Fibroblast of lung (primary cell): ENCODE results near the gene VPS13D. TPM values are rescaled to one million over a fixed set of nuclear protein-coding genes. Genes with fewer than 3 reads are reported as not detected.
A peak's percentile ranks its signal among the peaks of the same experiment; 100 is the strongest.

Experiments
- DNase-seq, 2 donors: peaks; one replicate each; pipeline versions ENCODE4 v3.0.0 to v3.0.0-alpha.2; 2010; ENCODE audit warnings: low read depth in 2 of 2
- H2AFZ ChIP-seq: 2 replicates; pipeline ENCODE4 v1.5.1; 2012; ENCODE audit warnings: low read length, control low read depth, inconsistent platforms
- H3K27ac ChIP-seq: 2 replicates; pipeline ENCODE4 v1.5.1; 2011; ENCODE audit warnings: low read length, control low read depth; ENCODE audit not compliant: insufficient read depth
- H3K27me3 ChIP-seq: 2 replicates; pipeline ENCODE4 v1.5.1; 2011; ENCODE audit warnings: mild to moderate bottlenecking, low read length; ENCODE audit not compliant: control insufficient read depth, insufficient read depth
- H3K36me3 ChIP-seq: 2 replicates; pipeline ENCODE4 v1.5.1; 2011; ENCODE audit warnings: low read length; ENCODE audit not compliant: control insufficient read depth, insufficient read depth
- H3K4me1 ChIP-seq: 2 replicates; pipeline ENCODE4 v1.5.1; 2011; ENCODE audit warnings: low read length; ENCODE audit not compliant: control insufficient read depth, insufficient read depth; ENCODE audit errors: extremely low read depth
- H3K4me2 ChIP-seq: 2 replicates; pipeline ENCODE4 v1.5.1; 2011; ENCODE audit warnings: low read length, control low read depth; ENCODE audit not compliant: insufficient read depth; ENCODE audit errors: extremely low read depth
- H3K4me3 ChIP-seq, 4 experiments: fragments of 200-600 bp in 1 of 4; sonication (generic) in 1 of 4; replicated peaks in 1 of 4; 2 replicates each; pipeline ENCODE4 v1.5.1; 2011 to 2016; ENCODE audit warnings: low read length in 4 of 4, low read depth in 3 of 4, mild to moderate bottlenecking in 3 of 4, control low read depth in 2 of 4, inconsistent platforms in 1 of 4, mixed read lengths in 1 of 4; ENCODE audit not compliant: insufficient read depth in 1 of 4; ENCODE audit errors: control extremely low read depth in 1 of 4
- H3K79me2 ChIP-seq: 2 replicates; pipeline ENCODE4 v1.5.1; 2012; ENCODE audit warnings: mild to moderate bottlenecking, low read length, inconsistent platforms; ENCODE audit not compliant: control insufficient read depth, insufficient read depth
- H3K9ac ChIP-seq: 2 replicates; pipeline ENCODE4 v1.5.1; 2011; ENCODE audit warnings: mild to moderate bottlenecking, low read length, control low read depth; ENCODE audit not compliant: insufficient read depth
- H3K9me3 ChIP-seq: 2 replicates; pipeline ENCODE4 v1.5.1; 2012; ENCODE audit warnings: low read depth, low read length; ENCODE audit not compliant: control insufficient read depth, insufficient read depth
- H4K20me1 ChIP-seq: 2 replicates; pipeline ENCODE4 v1.5.1; 2011; ENCODE audit warnings: low read length; ENCODE audit not compliant: control insufficient read depth, insufficient read depth; ENCODE audit errors: extremely low read depth
- CTCF ChIP-seq, 2 donors: IDR thresholded peaks in 1 of 2; conservative IDR thresholded peaks in 1 of 2; 1 replicate in 1 of 2; 2 replicates in 1 of 2; pipeline ENCODE4 v1.5.1; 2011 to 2012; ENCODE audit warnings: low read length in 2 of 2, control low read depth in 1 of 2, inconsistent platforms in 1 of 2, low read depth in 1 of 2, mild to moderate bottlenecking in 1 of 2
- EZH2 ChIP-seq: IDR thresholded peaks from 2 replicates; pipeline ENCODE4 v1.5.1; 2012; ENCODE audit warnings: low read length, control low read depth, mild to moderate bottlenecking; ENCODE audit errors: missing control alignments
- polyA plus RNA-seq, 2 donors: library from polyadenylated mRNA; depleted of rRNA in 1 of 2; stranded (reverse) in 1 of 2; unstranded in 1 of 2; fragments of >200 nt; gene quantifications; 2 replicates each; pipeline ENCODE4 v1.2.1, GENCODE V29; 2011 to 2012; ENCODE audit warnings: missing spikeins in 1 of 2
- total RNA-seq: library from RNA; depleted of rRNA; stranded (reverse); fragments of >200 nt; gene quantifications from 2 replicates; pipeline ENCODE4 v1.2.1, GENCODE V29; 2014

The VPS13D gene
- total and polyA plus RNA-seq, 2 donors (not counting 1 experiment from before 2014, with no cell fraction given), result 14.6 to 40.0 TPM

GRCh38 chr1:12539320-12539704 lies 309.5 kb downstream of the VPS13D start:
- TF ChIP-seq EZH2 (no peak), CTCF (conservative IDR thresholded peaks at IDR 0.05 in 1 of 2, IDR thresholded peaks at IDR 0.05 in 1 of 2; ENCODE audit: low read depth in 1 of 2, low read length in 2 of 2) (no peak)
- H3K9ac ChIP-seq, result no peak overlapping the region
- H3K36me3 ChIP-seq, result no peaks in the 10 kb centered on the region
- H4K20me1 ChIP-seq, result no peaks in the 10 kb centered on the region
- no peaks in the 10 kb centered on the region for H3K27me3 ChIP-seq
- H3K4me2 ChIP-seq, result no peak overlapping the region
- no peak for DNase-seq
- peak overlapping the region; percentile 23 for H3K27ac ChIP-seq
- no peaks in the 10 kb centered on the region for H3K79me2 ChIP-seq
- H2AFZ ChIP-seq, result no peak overlapping the region
- no peaks in the 10 kb centered on the region for H3K9me3 ChIP-seq
- peaks cover 21% of the 10 kb centered on the region for H3K4me1 ChIP-seq
- H3K4me3 ChIP-seq, result no peak overlapping the region

- Histone ChIP-seq H3K27ac (peak overlapping the region; percentile 23), H3K4me3 (peak overlapping the region in 1 of 4 experiments; percentile 3), H3K79me2 (no peaks in the 10 kb centered on the region), H2AFZ (no peak overlapping the region), H3K9me3 (no peaks in the 10 kb centered on the region), H3K36me3 (no peaks in the 10 kb centered on the region), H3K4me1 (peaks cover 21% of the 10 kb centered on the region), H3K9ac (peak overlapping the region; percentile 16), H3K4me2 (peak overlapping the region; percentile 0), H3K27me3 (no peaks in the 10 kb centered on the region), H4K20me1 (no peaks in the 10 kb centered on the region)
- TF ChIP-seq CTCF (conservative IDR thresholded peaks at IDR 0.05 in 1 of 2, IDR thresholded peaks at IDR 0.05 in 1 of 2; ENCODE audit: low read depth in 1 of 2, low read length in 2 of 2), result peak; percentile 5 to 14
- no peak for TF ChIP-seq EZH2
- DNase-seq, result peak; percentile 98 to 99
Observed at GRCh38 chr1:12539705-12540579, 310.1 kb downstream of the VPS13D start.

GRCh38 chr1:12540580-12541273 lies 310.9 kb downstream of the VPS13D start:
- peak overlapping the region; percentile 23 for H3K27ac ChIP-seq
- H3K4me1 ChIP-seq, result peaks cover 21% of the 10 kb centered on the region
- no peak for DNase-seq
- H4K20me1 ChIP-seq, result no peaks in the 10 kb centered on the region
- no peak overlapping the region for H2AFZ ChIP-seq
- peak overlapping the region; percentile 16 for H3K9ac ChIP-seq
- H3K9me3 ChIP-seq, result no peaks in the 10 kb centered on the region
- peak overlapping the region; percentile 60 for H3K4me2 ChIP-seq
- no peak for TF ChIP-seq EZH2
- no peak for TF ChIP-seq CTCF (conservative IDR thresholded peaks at IDR 0.05 in 1 of 2, IDR thresholded peaks at IDR 0.05 in 1 of 2; ENCODE audit: low read depth in 1 of 2, low read length in 2 of 2)
- no peaks in the 10 kb centered on the region for H3K36me3 ChIP-seq
- H3K4me3 ChIP-seq, result no peak overlapping the region
- no peaks in the 10 kb centered on the region for H3K27me3 ChIP-seq
- H3K79me2 ChIP-seq, result no peaks in the 10 kb centered on the region
